SK-N-SH (cell line): ENCODE measurements around the gene PRPF18. TPM values are rescaled to one million over a fixed set of nuclear protein-coding genes. Genes with fewer than 3 reads are reported as not detected.

Experiments
- CTCF ChIA-PET: fragments of 300-600, 350-600 bp; formaldehyde crosslinking; extraction: SDS; loops from one replicate; lab custom pipeline; 2021; lab: Yijun Ruan, JAX
- POLR2A ChIA-PET: fragments of 350-600 bp; sonication (Branson Sonifier 250); formaldehyde crosslinking; extraction: SDS; loops from one replicate; lab custom pipeline; 2020; ENCODE audit warnings: antibody characterized with exemption, inconsistent platforms; lab: Yijun Ruan, JAX
- DNase-seq: peaks from one replicate; pipeline ENCODE4 v3.0.0; 2012
- H2AFZ ChIP-seq: fragments of 200-600 bp; sonication (generic); 2 replicates; pipeline ENCODE4 v1.8.1; 2016; ENCODE audit warnings: antibody characterized with exemption, mild to moderate bottlenecking, low read depth
- H3F3A ChIP-seq: fragments of 200-600 bp; sonication (generic); replicated peaks from 2 replicates; pipeline ENCODE3; 2016; ENCODE audit warnings: antibody characterized with exemption, mild to moderate bottlenecking; ENCODE audit not compliant: insufficient read depth
- H3K27ac ChIP-seq, 2 experiments: fragments of 200-500 bp in 1 of 2; fragments of 200-600 bp in 1 of 2; sonication (Bioruptor generic) in 1 of 2; sonication (generic), shearing (Covaris generic) in 1 of 2; 2 replicates each; pipeline versions ENCODE4 v1.5.1 to v1.6.1; 2014 to 2016; ENCODE audit warnings: low read depth in 2 of 2, inconsistent platforms in 1 of 2, low read length in 1 of 2, mild to moderate bottlenecking in 1 of 2, mixed read lengths in 1 of 2
- H3K27me3 ChIP-seq: fragments of 200-600 bp; sonication (generic), shearing (Covaris generic); 2 replicates; pipeline ENCODE4 v1.6.1; 2016; ENCODE audit warnings: mixed run types; ENCODE audit not compliant: insufficient read depth
- H3K36me3 ChIP-seq, 2 experiments: fragments of 200-500 bp in 1 of 2; fragments of 200-600 bp in 1 of 2; sonication (Bioruptor generic) in 1 of 2; sonication (generic) in 1 of 2; replicated peaks in 1 of 2; 2 replicates each; pipeline versions ENCODE3 to v1.5.1; 2014 to 2016; ENCODE audit warnings: low read length in 1 of 2, mild to moderate bottlenecking in 1 of 2; ENCODE audit not compliant: insufficient read depth in 2 of 2, control insufficient read depth in 1 of 2
- H3K4me1 ChIP-seq, 2 experiments: fragments of 200-500 bp in 1 of 2; fragments of 200-600 bp in 1 of 2; sonication (Bioruptor generic) in 1 of 2; sonication (generic), shearing (Covaris generic) in 1 of 2; 2 replicates each; pipeline versions ENCODE4 v1.5.1 to v1.6.1; 2014 to 2016; ENCODE audit warnings: low read depth in 1 of 2, low read length in 1 of 2, mixed run types in 1 of 2; ENCODE audit not compliant: insufficient read depth in 2 of 2, control insufficient read depth in 1 of 2
- H3K4me2 ChIP-seq: fragments of 200-600 bp; sonication (generic), shearing (Covaris generic); 2 replicates; pipeline ENCODE4 v1.6.1; 2017; ENCODE audit warnings: mixed run types
- H3K4me3 ChIP-seq, 2 experiments: fragments of 200-500 bp in 1 of 2; fragments of 200-600 bp in 1 of 2; sonication (Bioruptor generic) in 1 of 2; sonication (generic), shearing (Covaris generic) in 1 of 2; 2 replicates each; pipeline versions ENCODE4 v1.5.1 to v1.8.1; 2014 to 2016; ENCODE audit warnings: low read depth in 2 of 2, inconsistent platforms in 1 of 2, low read length in 1 of 2, mild to moderate bottlenecking in 1 of 2, mixed read lengths in 1 of 2, moderate library complexity in 1 of 2
- H3K79me2 ChIP-seq: fragments of 200-600 bp; sonication (generic); 2 replicates; pipeline ENCODE4 v1.8.1; 2017; ENCODE audit warnings: mild to moderate bottlenecking; ENCODE audit not compliant: insufficient read depth
- H3K9ac ChIP-seq: fragments of 200-600 bp; sonication (generic); 2 replicates; pipeline ENCODE4 v1.6.1; 2017; ENCODE audit warnings: mixed run types
- H3K9me2 ChIP-seq: fragments of 200-600 bp; sonication (generic); 2 replicates; pipeline ENCODE4 v1.6.1; 2017; ENCODE audit warnings: mixed run types
- H3K9me3 ChIP-seq: fragments of 200-600 bp; sonication (generic); 2 replicates; pipeline ENCODE4 v1.6.1; 2017; ENCODE audit warnings: mixed run types, mild to moderate bottlenecking, moderate library complexity
- H4K20me1 ChIP-seq: fragments of 200-600 bp; sonication (generic); 2 replicates; pipeline ENCODE4 v1.6.1; 2017; ENCODE audit warnings: mild to moderate bottlenecking, mixed run types; ENCODE audit not compliant: insufficient read depth
- CHD2 ChIP-seq: fragments of 150-350 bp; IDR thresholded peaks from 2 replicates; pipeline ENCODE4 v1.6.1; 2018; ENCODE audit warnings: low read length; ENCODE audit not compliant: partially characterized antibody
- ELF1 ChIP-seq: IDR thresholded peaks from 2 replicates; pipeline ENCODE4 v1.4.0; 2012
- EP300 ChIP-seq, 2 experiments: IDR thresholded peaks; 2 replicates each; pipeline versions ENCODE4 v1.4.0 to v1.6.1; 2012; ENCODE audit warnings: borderline replicate concordance in 1 of 2, low read depth in 1 of 2, low read length in 1 of 2
- EZH2phosphoT487 ChIP-seq: fragments of 200-600 bp; sonication (generic); IDR thresholded peaks from 2 replicates; pipeline ENCODE4 v1.6.1; 2017; ENCODE audit warnings: low read depth, mixed run types, mild to moderate bottlenecking, antibody characterized with exemption, moderate library complexity, borderline replicate concordance
- FOSL2 ChIP-seq: IDR thresholded peaks from 2 replicates; pipeline ENCODE4 v1.4.0; 2012; ENCODE audit warnings: low read depth, mild to moderate bottlenecking, moderate library complexity, borderline replicate concordance
- FOXJ3 ChIP-seq: sonication (generic); formaldehyde crosslinking; IDR thresholded peaks from 2 replicates; pipeline ENCODE4 v1.5.1; 2020; ENCODE audit warnings: mild to moderate bottlenecking, missing genetic modification reagents
- GABPA ChIP-seq: IDR thresholded peaks from 2 replicates; pipeline ENCODE4 v1.4.0; 2012; ENCODE audit warnings: low read depth, mild to moderate bottlenecking
- JUND ChIP-seq: IDR thresholded peaks from 2 replicates; pipeline ENCODE4 v1.4.0; 2012
- MEF2A ChIP-seq: IDR thresholded peaks from 2 replicates; pipeline ENCODE4 v1.4.0; 2012; ENCODE audit warnings: low read depth, borderline replicate concordance
- MXI1 ChIP-seq: IDR thresholded peaks from 2 replicates; pipeline ENCODE4 v1.6.1; 2012; ENCODE audit warnings: mild to moderate bottlenecking, low read depth, low read length, improper control_type of control experiment
- NFIC ChIP-seq: IDR thresholded peaks from 2 replicates; pipeline ENCODE4 v1.4.0; 2012; ENCODE audit warnings: borderline replicate concordance
- POLR2AphosphoS5 ChIP-seq: IDR thresholded peaks from 2 replicates; pipeline ENCODE4 v1.6.1; 2012; ENCODE audit warnings: low read depth, low read length
- RAD21 ChIP-seq: IDR thresholded peaks from 2 replicates; pipeline ENCODE4 v1.6.1; 2012; ENCODE audit warnings: mild to moderate bottlenecking, low read length
- RFX5 ChIP-seq: IDR thresholded peaks from 2 replicates; pipeline ENCODE4 v1.6.1; 2012; ENCODE audit warnings: mild to moderate bottlenecking, improper control_type of control experiment, low read length
- RXRA ChIP-seq: IDR thresholded peaks from 2 replicates; pipeline ENCODE4 v1.4.0; 2012; ENCODE audit warnings: low read depth, mild to moderate bottlenecking, borderline replicate concordance
- SMC3 ChIP-seq: IDR thresholded peaks from 2 replicates; pipeline ENCODE4 v1.6.1; 2012; ENCODE audit warnings: low read depth, low read length, improper control_type of control experiment
- TAF1 ChIP-seq: IDR thresholded peaks from 2 replicates; pipeline ENCODE4 v1.6.1; 2012; ENCODE audit warnings: low read depth, mild to moderate bottlenecking, low read length, moderate library complexity, borderline replicate concordance
- TCF12 ChIP-seq: IDR thresholded peaks from 2 replicates; pipeline ENCODE4 v1.4.0; 2012
- YY1 ChIP-seq: IDR thresholded peaks from 2 replicates; pipeline ENCODE4 v1.4.0; 2012; ENCODE audit warnings: low read depth, mild to moderate bottlenecking
- WGBS: methylation state at CpG from one replicate; pipeline ENCODE4 v1.1.6; 2017; ENCODE audit warnings: low lambda C conversion rate; 5-methylcytosine and 5-hydroxymethylcytosine counted together
- polyA plus RNA-seq, 3 experiments: library from polyadenylated mRNA; depleted of rRNA; stranded (reverse); fragments of >200 nt; gene quantifications; 2 replicates each; pipeline ENCODE4 v1.2.3, GENCODE V29; 2012
- TF ChIP-seq, protein P1 (sequence below): IDR thresholded peaks from 2 replicates; pipeline ENCODE4; 2012
- TF ChIP-seq, protein P2 (sequence below): IDR thresholded peaks from 2 replicates; pipeline ENCODE4 v1.4.0; 2012; ENCODE audit warnings: low read depth
- TF ChIP-seq, protein P3 (sequence below): fragments of 200-600 bp; sonication (generic); IDR thresholded peaks from 2 replicates; pipeline ENCODE4 v1.6.1; 2017; ENCODE audit warnings: antibody characterized with exemption, mild to moderate bottlenecking, moderate library complexity
- TF ChIP-seq, protein P4 (sequence below): fragments of 150-350 bp; IDR thresholded peaks from 2 replicates; pipeline ENCODE4 v1.6.1; 2016; ENCODE audit warnings: mild to moderate bottlenecking, low read depth, low read length

Gene PRPF18
- polyA plus RNA-seq, 1 of the 3 experiments (the other 2 are of a cell fraction) = 12.1 TPM

DNA sequence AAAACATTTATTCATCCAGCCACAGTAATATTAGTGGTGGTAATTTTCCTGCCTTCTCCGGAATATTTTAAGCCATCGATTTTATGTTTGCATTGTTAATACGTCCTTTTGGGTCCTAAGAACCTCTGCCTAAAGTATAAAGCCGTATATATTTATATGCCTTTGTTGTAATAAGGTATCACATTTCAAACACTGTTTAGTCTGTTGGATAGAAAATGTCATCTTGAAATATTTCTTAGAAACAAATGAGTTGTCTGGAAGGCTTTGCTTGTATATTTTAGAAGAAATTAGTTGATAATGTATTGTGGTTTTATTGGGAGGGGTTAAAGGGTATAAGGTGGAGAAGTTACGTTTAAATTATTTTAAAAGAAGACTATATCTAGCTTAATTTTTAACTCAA lies 11.1 kb downstream of the PRPF18 start:
- Histone ChIP-seq H3K27ac (no peak overlapping the region), H3K36me3 (peaks cover 41 to 62% of the 10 kb centered on the region in 2 experiments), H3K4me2 (no peak overlapping the region), H3K79me2 (peaks cover 34% of the 10 kb centered on the region), H4K20me1 (no peaks in the 10 kb centered on the region), H3K27me3 (no peaks in the 10 kb centered on the region), H3K9ac (no peak overlapping the region), H3K9me3 (no peaks in the 10 kb centered on the region), H3K9me2 (no peaks in the 10 kb centered on the region)
- 95% methylated on average over 5 of the region's 5 CpGs for WGBS
- POLR2A ChIA-PET = no interaction called here
- DNase-seq = no peak
- TF ChIP-seq TAF1 (no peak), EZH2phosphoT487 (no peak), RXRA (no peak), NFIC (no peak), YY1 (no peak), RFX5 (no peak), RAD21 (no peak), MEF2A (no peak), MXI1 (no peak), TCF12 (no peak), GABPA (no peak), ELF1 (no peak), FOXJ3 (no peak), CHD2 (no peak)
- TF ChIP-seq, protein P1, sequence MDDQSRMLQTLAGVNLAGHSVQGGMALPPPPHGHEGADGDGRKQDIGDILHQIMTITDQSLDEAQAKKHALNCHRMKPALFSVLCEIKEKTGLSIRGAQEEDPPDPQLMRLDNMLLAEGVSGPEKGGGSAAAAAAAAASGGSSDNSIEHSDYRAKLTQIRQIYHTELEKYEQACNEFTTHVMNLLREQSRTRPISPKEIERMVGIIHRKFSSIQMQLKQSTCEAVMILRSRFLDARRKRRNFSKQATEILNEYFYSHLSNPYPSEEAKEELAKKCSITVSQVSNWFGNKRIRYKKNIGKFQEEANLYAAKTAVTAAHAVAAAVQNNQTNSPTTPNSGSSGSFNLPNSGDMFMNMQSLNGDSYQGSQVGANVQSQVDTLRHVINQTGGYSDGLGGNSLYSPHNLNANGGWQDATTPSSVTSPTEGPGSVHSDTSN = no peak
- TF ChIP-seq, protein P2, sequence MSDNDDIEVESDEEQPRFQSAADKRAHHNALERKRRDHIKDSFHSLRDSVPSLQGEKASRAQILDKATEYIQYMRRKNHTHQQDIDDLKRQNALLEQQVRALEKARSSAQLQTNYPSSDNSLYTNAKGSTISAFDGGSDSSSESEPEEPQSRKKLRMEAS = no peak
- TF ChIP-seq, all 33 proteins: peak for 0
- Histone ChIP-seq H3K4me3 (no peak overlapping the region), H2AFZ (no peak overlapping the region), H3K4me1 (peaks cover 0 to 4% of the 10 kb centered on the region in 2 experiments; a peak in 1 of 4 replicates), H3F3A (peaks cover 8% of the 10 kb centered on the region)
- CTCF ChIA-PET = interaction anchor here (0.7 kb wide), 1 partner anchor 11 kb away, joined by 3 read pairs; the partner anchor contains the start of gene PRPF18

DNA sequence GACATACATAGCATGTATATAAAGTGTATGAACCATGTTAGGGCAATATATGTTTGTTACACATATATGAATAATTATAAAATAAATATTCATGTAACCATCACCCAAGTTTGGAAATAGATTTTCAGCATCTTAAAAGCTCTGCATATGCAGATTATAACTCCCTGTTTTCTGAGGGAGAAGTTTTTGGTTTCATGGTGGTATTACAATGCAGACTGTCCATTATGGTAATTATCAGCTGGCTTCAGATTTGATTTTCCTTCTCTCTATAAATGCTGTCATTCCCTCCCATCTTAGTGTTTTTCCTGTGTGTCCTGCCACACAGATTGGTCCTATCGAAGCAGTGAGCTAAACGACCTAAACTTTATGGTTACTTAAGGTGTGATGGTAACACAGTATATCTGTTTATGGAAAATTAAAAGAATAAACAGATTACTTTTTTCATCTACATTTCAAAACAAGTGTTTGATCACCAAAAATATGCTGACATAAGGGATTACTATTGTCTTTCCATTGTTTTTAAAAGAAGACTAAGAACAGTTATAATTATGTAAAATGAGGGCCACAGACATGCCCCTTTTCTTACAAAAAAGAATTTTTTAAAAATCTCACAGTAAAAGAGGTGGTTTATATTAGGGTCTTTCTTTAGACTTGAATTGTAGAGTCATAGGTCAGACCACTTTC lies 17.7 kb downstream of the PRPF18 start:
- Histone ChIP-seq H3F3A (peaks cover under 1% of the 10 kb centered on the region), H3K27ac (no peak overlapping the region), H3K4me3 (no peak overlapping the region), H3K4me1 (peaks cover 0 to 4% of the 10 kb centered on the region in 2 experiments; a peak in 1 of 4 replicates), H3K9me3 (no peaks in the 10 kb centered on the region), H3K4me2 (no peak overlapping the region), H3K27me3 (no peaks in the 10 kb centered on the region), H3K79me2 (no peaks in the 10 kb centered on the region), H2AFZ (no peak overlapping the region), H3K9ac (no peak overlapping the region), H4K20me1 (no peaks in the 10 kb centered on the region), H3K9me2 (no peaks in the 10 kb centered on the region), H3K36me3 (peaks cover 46 to 58% of the 10 kb centered on the region in 2 experiments)
- WGBS = 87% methylated on average over 2 of the region's 2 CpGs
- POLR2A ChIA-PET = no interaction called here
- CTCF ChIA-PET = interaction anchor here (1.5 to 2.8 kb wide), 3 partner anchors 9 to 18 kb away, joined by 3 to 15 read pairs (median 3); partner anchors contain the start of gene PRPF18
- no peak for DNase-seq
- TF ChIP-seq POLR2AphosphoS5 = no peak
- TF ChIP-seq EP300 (IDR thresholded peaks at IDR 0.05; ENCODE audit: borderline replicate concordance in 1 of 2, low read depth in 1 of 2, low read length in 1 of 2) = no peak
- TF ChIP-seq RFX5 = no peak
- TF ChIP-seq EZH2phosphoT487 = no peak
- TF ChIP-seq, protein P2 = no peak
- no peak for TF ChIP-seq TCF12
- TF ChIP-seq JUND = no peak
- TF ChIP-seq, protein P3, sequence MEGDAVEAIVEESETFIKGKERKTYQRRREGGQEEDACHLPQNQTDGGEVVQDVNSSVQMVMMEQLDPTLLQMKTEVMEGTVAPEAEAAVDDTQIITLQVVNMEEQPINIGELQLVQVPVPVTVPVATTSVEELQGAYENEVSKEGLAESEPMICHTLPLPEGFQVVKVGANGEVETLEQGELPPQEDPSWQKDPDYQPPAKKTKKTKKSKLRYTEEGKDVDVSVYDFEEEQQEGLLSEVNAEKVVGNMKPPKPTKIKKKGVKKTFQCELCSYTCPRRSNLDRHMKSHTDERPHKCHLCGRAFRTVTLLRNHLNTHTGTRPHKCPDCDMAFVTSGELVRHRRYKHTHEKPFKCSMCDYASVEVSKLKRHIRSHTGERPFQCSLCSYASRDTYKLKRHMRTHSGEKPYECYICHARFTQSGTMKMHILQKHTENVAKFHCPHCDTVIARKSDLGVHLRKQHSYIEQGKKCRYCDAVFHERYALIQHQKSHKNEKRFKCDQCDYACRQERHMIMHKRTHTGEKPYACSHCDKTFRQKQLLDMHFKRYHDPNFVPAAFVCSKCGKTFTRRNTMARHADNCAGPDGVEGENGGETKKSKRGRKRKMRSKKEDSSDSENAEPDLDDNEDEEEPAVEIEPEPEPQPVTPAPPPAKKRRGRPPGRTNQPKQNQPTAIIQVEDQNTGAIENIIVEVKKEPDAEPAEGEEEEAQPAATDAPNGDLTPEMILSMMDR = no peak
- TF ChIP-seq, protein P4, sequence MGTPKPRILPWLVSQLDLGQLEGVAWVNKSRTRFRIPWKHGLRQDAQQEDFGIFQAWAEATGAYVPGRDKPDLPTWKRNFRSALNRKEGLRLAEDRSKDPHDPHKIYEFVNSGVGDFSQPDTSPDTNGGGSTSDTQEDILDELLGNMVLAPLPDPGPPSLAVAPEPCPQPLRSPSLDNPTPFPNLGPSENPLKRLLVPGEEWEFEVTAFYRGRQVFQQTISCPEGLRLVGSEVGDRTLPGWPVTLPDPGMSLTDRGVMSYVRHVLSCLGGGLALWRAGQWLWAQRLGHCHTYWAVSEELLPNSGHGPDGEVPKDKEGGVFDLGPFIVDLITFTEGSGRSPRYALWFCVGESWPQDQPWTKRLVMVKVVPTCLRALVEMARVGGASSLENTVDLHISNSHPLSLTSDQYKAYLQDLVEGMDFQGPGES = no peak
- TF ChIP-seq CHD2 = no peak
- TF ChIP-seq RXRA = no peak
- no peak for TF ChIP-seq SMC3
- TF ChIP-seq MEF2A = no peak
- no peak for TF ChIP-seq FOSL2
